IMR-90 (cell line): ENCODE results near the gene GLI1. TPM values are rescaled to one million over a fixed set of nuclear protein-coding genes. Genes with fewer than 3 reads are reported as not detected.

Experiments used
- ATAC-seq: fragments of 200-7000 bp; cut with Tn5 transposase; 2 replicates; pipeline ENCODE4 v1.9.1; 2020; ENCODE audit warnings: low read depth, mild to moderate bottlenecking, moderate library complexity
- BruUV-seq: library from RNA; stranded (reverse); fragments of 400-500 nt; replicated peaks from 2 replicates; lab custom pipeline; 2021; lab: Mats Ljungman, UMichigan
- CTCF ChIA-PET: fragments of 300-600 bp; formaldehyde crosslinking; extraction: SDS; loops from one replicate; lab custom pipeline; 2021; ENCODE audit warnings: antibody characterized with exemption; lab: Yijun Ruan, JAX
- POLR2A ChIA-PET: fragments of 300-600 bp; sonication (Branson Sonifier 250); formaldehyde crosslinking; loops from one replicate; lab custom pipeline; 2022; ENCODE audit warnings: antibody characterized with exemption; ENCODE audit not compliant: unreplicated experiment; lab: Charles Lee
- DNase-seq: peaks from one replicate; pipeline ENCODE4 v3.0.0; 2013
- H2AFZ ChIP-seq: replicated peaks from 2 replicates; pipeline ENCODE3; 2013; ENCODE audit warnings: low read length, mild to moderate bottlenecking; ENCODE audit not compliant: poor library complexity
- H2AK5ac ChIP-seq: 2 replicates; pipeline ENCODE4 v1.6.1; 2013; ENCODE audit warnings: low read depth, low read length, inconsistent platforms
- H2AK9ac ChIP-seq: replicated peaks from 2 replicates; pipeline ENCODE3; 2013; ENCODE audit warnings: mild to moderate bottlenecking, low read depth, low read length, moderate library complexity; ENCODE audit not compliant: poor library complexity
- H2BK120ac ChIP-seq: 2 replicates; pipeline ENCODE4 v1.6.1; 2013; ENCODE audit warnings: low read depth, low read length, inconsistent platforms
- H2BK15ac ChIP-seq: 3 replicates; pipeline ENCODE4 v1.6.1; 2013; ENCODE audit warnings: low read depth, low read length, inconsistent platforms
- H2BK20ac ChIP-seq: 2 replicates; pipeline ENCODE4 v1.6.1; 2013; ENCODE audit warnings: low read depth, mild to moderate bottlenecking, inconsistent platforms, low read length, moderate library complexity
- H2BK5ac ChIP-seq: 2 replicates; pipeline ENCODE4 v1.6.1; 2013; ENCODE audit warnings: mild to moderate bottlenecking, low read depth, low read length, inconsistent platforms; ENCODE audit not compliant: poor library complexity, severe bottlenecking
- H3K14ac ChIP-seq: replicated peaks from 2 replicates; pipeline ENCODE4 v1.6.1; 2013; ENCODE audit warnings: low read depth, low read length, inconsistent platforms
- H3K18ac ChIP-seq: 2 replicates; pipeline ENCODE4 v1.6.1; 2013; ENCODE audit warnings: low read depth, low read length, control low read depth
- H3K23ac ChIP-seq: 2 replicates; pipeline ENCODE4 v1.6.1; 2013; ENCODE audit warnings: low read depth, low read length, inconsistent platforms
- H3K27ac ChIP-seq: 2 replicates; pipeline ENCODE4 v1.5.1; 2013; ENCODE audit warnings: mild to moderate bottlenecking, control low read depth, low read length; ENCODE audit not compliant: insufficient read depth
- H3K27me3 ChIP-seq: 2 replicates; pipeline ENCODE4 v1.6.1; 2013; ENCODE audit warnings: low read length; ENCODE audit not compliant: control insufficient read depth, insufficient read depth
- H3K36me3 ChIP-seq: 2 replicates; pipeline ENCODE4 v1.6.1; 2013; ENCODE audit warnings: low read length, mixed read lengths; ENCODE audit not compliant: control insufficient read depth, insufficient read depth
- H3K4ac ChIP-seq: 2 replicates; pipeline ENCODE4 v1.6.1; 2013; ENCODE audit warnings: low read depth, low read length, inconsistent platforms
- H3K4me1 ChIP-seq: 2 replicates; pipeline ENCODE4 v1.6.1; 2013; ENCODE audit warnings: low read length, mixed read lengths; ENCODE audit not compliant: control insufficient read depth, insufficient read depth
- H3K4me2 ChIP-seq: 2 replicates; pipeline ENCODE4 v1.6.1; 2013; ENCODE audit warnings: low read depth, mild to moderate bottlenecking, control low read depth, low read length, moderate library complexity
- H3K4me3 ChIP-seq: 2 replicates; pipeline ENCODE4 v1.5.1; 2013; ENCODE audit warnings: low read depth, mild to moderate bottlenecking, control low read depth, low read length, moderate library complexity; ENCODE audit not compliant: insufficient read depth
- H3K56ac ChIP-seq: 2 replicates; pipeline ENCODE4 v1.6.1; 2013; ENCODE audit warnings: low read length, inconsistent platforms; ENCODE audit not compliant: insufficient read depth; ENCODE audit errors: extremely low read depth
- H3K79me1 ChIP-seq, 2 experiments: 2 replicates each; pipeline ENCODE4 v1.6.1; 2013; ENCODE audit warnings: low read length in 2 of 2, inconsistent platforms in 1 of 2, low read depth in 1 of 2
- H3K9ac ChIP-seq: 2 replicates; pipeline ENCODE4 v1.6.1; 2013; ENCODE audit warnings: low read depth, low read length, control low read depth
- H3K9me1 ChIP-seq: 2 replicates; pipeline ENCODE4 v1.6.1; 2013; ENCODE audit warnings: low read length, inconsistent platforms; ENCODE audit not compliant: insufficient read depth
- H3K9me3 ChIP-seq: 2 replicates; pipeline ENCODE4 v1.6.1; 2013; ENCODE audit warnings: low read length; ENCODE audit not compliant: control insufficient read depth, insufficient read depth
- H4K20me1 ChIP-seq: 2 replicates; pipeline ENCODE4 v1.6.1; 2013; ENCODE audit warnings: low read length, inconsistent platforms; ENCODE audit not compliant: insufficient read depth
- H4K5ac ChIP-seq: 2 replicates; pipeline ENCODE4 v1.6.1; 2013; ENCODE audit warnings: mild to moderate bottlenecking, low read depth, low read length, control low read depth
- H4K8ac ChIP-seq, 2 experiments: 2 replicates each; pipeline ENCODE4 v1.6.1; 2013; ENCODE audit warnings: low read depth in 2 of 2, low read length in 2 of 2, control low read depth in 1 of 2, inconsistent platforms in 1 of 2
- H4K91ac ChIP-seq: 2 replicates; pipeline ENCODE4 v1.6.1; 2013; ENCODE audit warnings: low read depth, low read length, inconsistent platforms; ENCODE audit not compliant: insufficient read depth
- BHLHE40 ChIP-seq: fragments of 150-350 bp; IDR thresholded peaks from 2 replicates; pipeline ENCODE4 v1.6.1; 2016; ENCODE audit warnings: mild to moderate bottlenecking, low read depth, low read length
- CEBPB ChIP-seq: IDR thresholded peaks from 2 replicates; pipeline ENCODE4 v1.6.1; 2012; ENCODE audit warnings: low read depth, low read length, improper control_type of control experiment
- CTCF ChIP-seq: conservative IDR thresholded peaks from 2 replicates; pipeline ENCODE4 v1.5.1; 2012; ENCODE audit warnings: mild to moderate bottlenecking, low read depth, low read length, improper control_type of control experiment
- ELK1 ChIP-seq: fragments of 150-350 bp; IDR thresholded peaks from 2 replicates; pipeline ENCODE4 v1.6.1; 2016; ENCODE audit warnings: low read depth, mild to moderate bottlenecking, low read length, moderate library complexity, borderline replicate concordance
- FOS ChIP-seq: fragments of 150-350 bp; IDR thresholded peaks from 2 replicates; pipeline ENCODE4 v1.6.1; 2016; ENCODE audit warnings: low read depth, low read length
- MAFK ChIP-seq: IDR thresholded peaks from 2 replicates; pipeline ENCODE4 v1.6.1; 2012; ENCODE audit warnings: low read depth, low read length, improper control_type of control experiment
- MXI1 ChIP-seq: IDR thresholded peaks from 2 replicates; pipeline ENCODE4 v1.6.1; 2012; ENCODE audit warnings: low read depth, mild to moderate bottlenecking, low read length, moderate library complexity, borderline replicate concordance
- RAD21 ChIP-seq: IDR thresholded peaks from 2 replicates; pipeline ENCODE4 v1.6.1; 2012; ENCODE audit warnings: low read length, improper control_type of control experiment
- RCOR1 ChIP-seq: IDR thresholded peaks from 2 replicates; pipeline ENCODE4 v1.6.1; 2012; ENCODE audit warnings: mild to moderate bottlenecking, low read length, improper control_type of control experiment; ENCODE audit not compliant: insufficient replicate concordance
- RFX5 ChIP-seq: IDR thresholded peaks from 2 replicates; pipeline ENCODE4 v1.8.0; 2012; ENCODE audit warnings: low read depth, mild to moderate bottlenecking, low read length, moderate library complexity
- SMC3 ChIP-seq: fragments of 150-350 bp; IDR thresholded peaks from 2 replicates; pipeline ENCODE4 v1.6.1; 2016; ENCODE audit warnings: low read depth, mild to moderate bottlenecking, antibody characterized with exemption, low read length, moderate library complexity
- WGBS, 2 experiments: methylation state at CpG; one replicate each; pipeline versions ENCODE4 v1.1.5 to v1.1.7; 2013; ENCODE audit warnings: missing lambda C conversion rate in 2 of 2; ENCODE audit not compliant: insufficient read length in 1 of 2; ENCODE audit errors: extremely low coverage in 2 of 2; 5-methylcytosine and 5-hydroxymethylcytosine counted together
- dilution Hi-C: fragments of 300-500 bp; cut with HindIII; formaldehyde crosslinking; loops from one replicate; pipeline ENCODE4 v1.14.3; 2018; ENCODE audit warnings: low sequenced_read_pairs; ENCODE audit not compliant: unreplicated experiment
- in situ Hi-C: fragments of 300-500 bp; cut with MboI; formaldehyde crosslinking; loops from 3 replicates; pipeline ENCODE4 v1.14.3; 2019; ENCODE audit warnings: low sequenced_read_pairs, inconsistent platforms, mixed read lengths
- intact Hi-C: fragments of 100-400 bp; cut with micrococcal nuclease; formaldehyde crosslinking; loops from 2 replicates; pipeline ENCODE4 v1.10.0; 2022
- polyA plus RNA-seq, 3 experiments: library from polyadenylated mRNA; depleted of rRNA; stranded (reverse); fragments of >200 nt; gene quantifications; 2 replicates each; pipeline ENCODE4 v1.2.3, GENCODE V29; 2012; ENCODE audit warnings: low replicate concordance in 1 of 3
- total RNA-seq: library from RNA; depleted of rRNA; stranded (reverse); fragments of >200 nt; gene quantifications from 2 replicates; pipeline ENCODE4 v1.2.3, GENCODE V29; 2012

The GLI1 gene
- total and polyA plus RNA-seq, 2 of the 4 experiments (the other 2 are of a cell fraction): 1.3 to 3.8 TPM

GRCh38 chr12:57511161-57511560 is 51.6 kb downstream of the GLI1 start:
- peaks cover 65% of the 10 kb centered on the region for H3K36me3 ChIP-seq
- no peak for ATAC-seq
- no peak overlapping the region for H2BK15ac ChIP-seq

More at GRCh38 chr12:57511161-57511560, 51.6 kb downstream of the GLI1 start:
- Histone ChIP-seq H4K91ac (no peak overlapping the region), H3K4me1 (no peaks in the 10 kb centered on the region), H3K4ac (no peak overlapping the region), H4K5ac (no peak overlapping the region), H2BK20ac (no peak overlapping the region), H3K23ac (no peak overlapping the region), H3K27me3 (no peaks in the 10 kb centered on the region), H2BK120ac (no peak overlapping the region), H2AK5ac (no peak overlapping the region), H2BK5ac (no peak overlapping the region), H3K79me1 (peaks cover 24 to 56% of the 10 kb centered on the region in 2 experiments), H4K8ac (no peak overlapping the region), H3K14ac (no peak overlapping the region), H3K9me3 (no peaks in the 10 kb centered on the region), H2AK9ac (no peak overlapping the region), H2AFZ (no peak overlapping the region), H3K18ac (no peak overlapping the region), H3K4me2 (no peak overlapping the region), H3K4me3 (no peak overlapping the region), H4K20me1 (peaks cover 58% of the 10 kb centered on the region), H3K9ac (no peak overlapping the region), H3K56ac (no peak overlapping the region), H3K9me1 (peaks cover 3% of the 10 kb centered on the region; the same call in 1 of the 2 replicates), H3K27ac (no peak overlapping the region)
- in situ Hi-C loops: no loop called here
- no peak for DNase-seq
- dilution Hi-C loops: no loop called here
- intact Hi-C loops: no loop called here
- ChIA-PET CTCF (no interaction called here), POLR2A (no interaction called here)
- no peak for TF ChIP-seq RCOR1
- TF ChIP-seq CEBPB: no peak
- no peak for TF ChIP-seq CTCF
- no peak for TF ChIP-seq BHLHE40
- no peak for TF ChIP-seq MXI1
- TF ChIP-seq FOS: no peak
- TF ChIP-seq RFX5: no peak
- TF ChIP-seq RAD21: no peak
- TF ChIP-seq SMC3: no peak
- no peak for TF ChIP-seq MAFK
- TF ChIP-seq ELK1: no peak
- no TSS peak for BruUV-seq
- WGBS, 2 experiments: no CpG with 5 or more reads among the region's 4 CpGs
